NCI-H2029 (cell line): ENCODE data around the gene SLC17A8.
"Not testable (repeated sequence)": the region's sequence is repeated elsewhere in the genome, so short reads cannot be mapped to it uniquely, and the experiment has no call there.

Experiments
- DNase-seq: peaks from one replicate; lab custom pipeline; 2025; lab: John Stamatoyannopoulos, UW

SLC17A8 gene

GRCh38 chr12:100356644-100357223, at the start of gene SLC17A8:
Gene SLC17A8, plus strand, starts transcription at chr12:100357074. Its CDS starts 318 bp downstream, at chr12:100357392.
- no peak for DNase-seq

GRCh38 chr12:100308138-100308537, 48.7 kb upstream of the SLC17A8 start:
- not testable (repeated sequence) for DNase-seq

GRCh38 chr12:100311317-100311716, 45.6 kb upstream of the SLC17A8 start:
- DNase-seq: no peak

- no peak for DNase-seq
Measured at GRCh38 chr12:100317371-100317770, 39.5 kb upstream of the SLC17A8 start.

GRCh38 chr12:100324498-100324897, 32.4 kb upstream of the SLC17A8 start:
- DNase-seq: no peak

GRCh38 chr12:100326208-100326607, 30.7 kb upstream of the SLC17A8 start:
- DNase-seq: no peak

- DNase-seq: no peak
Measured at GRCh38 chr12:100329800-100330199, 27.1 kb upstream of the SLC17A8 start.

- no peak for DNase-seq
Measured at GRCh38 chr12:100331871-100332270, 25.0 kb upstream of the SLC17A8 start.

GRCh38 chr12:100332852-100333251, 24.0 kb upstream of the SLC17A8 start:
- no peak for DNase-seq

- DNase-seq: no peak
Measured at GRCh38 chr12:100337299-100337698, 19.6 kb upstream of the SLC17A8 start.

GRCh38 chr12:100337727-100338126, 19.1 kb upstream of the SLC17A8 start:
- DNase-seq: peak; percentile 19

GRCh38 chr12:100339071-100339470, 17.8 kb upstream of the SLC17A8 start:
- DNase-seq: no peak

GRCh38 chr12:100342897-100343296, 14.0 kb upstream of the SLC17A8 start:
- not testable (repeated sequence) for DNase-seq

GRCh38 chr12:100344351-100344750, 12.5 kb upstream of the SLC17A8 start:
- not testable (repeated sequence) for DNase-seq

GRCh38 chr12:100345020-100345767, 11.7 kb upstream of the SLC17A8 start:
- no peak for DNase-seq

GRCh38 chr12:100346660-100347059, 10.2 kb upstream of the SLC17A8 start:
- DNase-seq: peak; percentile 85

GRCh38 chr12:100348657-100349454, 8.0 kb upstream of the SLC17A8 start:
- peak; percentile 20 for DNase-seq

- DNase-seq: no peak
Measured at GRCh38 chr12:100359248-100359647, 2.4 kb downstream of the SLC17A8 start.

- DNase-seq: no peak
Measured at GRCh38 chr12:100359822-100360221, 2.9 kb downstream of the SLC17A8 start.

GRCh38 chr12:100360450-100360849, 3.6 kb downstream of the SLC17A8 start:
- no peak for DNase-seq

GRCh38 chr12:100364324-100364723, 7.5 kb downstream of the SLC17A8 start:
- DNase-seq: no peak

GRCh38 chr12:100365411-100365810, 8.5 kb downstream of the SLC17A8 start:
- DNase-seq: no peak

- no peak for DNase-seq
Measured at GRCh38 chr12:100368066-100368465, 11.2 kb downstream of the SLC17A8 start.
